Sciatic nerve (tissue), 2 donors: Measurements from ENCODE around the gene CERK. TPM values are rescaled to one million over a fixed set of nuclear protein-coding genes. Genes with fewer than 3 reads are reported as not detected.

ENCODE experiments used
- ATAC-seq: fragments of 200-7000 bp; cut with Tn5 transposase; one replicate; pipeline ENCODE4 v1.9.1; 2020; ENCODE audit warnings: mild to moderate bottlenecking, moderate library complexity
- DNase-seq: peaks from one replicate; pipeline ENCODE4 v3.0.0-alpha.2; 2020; ENCODE audit warnings: low spot score
- intact Hi-C: fragments of 100-400 bp; cut with DNase I; formaldehyde crosslinking; loops from one replicate; pipeline ENCODE4 v1.14.2; 2022
- total RNA-seq: library from RNA; stranded (reverse); fragmentation: NEBNext Ultra II Directional; extraction: Animal tissue kit (Norgen Biotek cat#: 25700); gene quantifications from one replicate; pipeline ENCODE4 v1.2.1, GENCODE V29; 2021
- donor health status: DM: no; HTN: no; CAD: no.
- donor health status: DM: no; HTN: no; CAD: no.

Gene CERK
- total RNA-seq, 1 donor from 2014 or later: 27.3 TPM

DNA sequence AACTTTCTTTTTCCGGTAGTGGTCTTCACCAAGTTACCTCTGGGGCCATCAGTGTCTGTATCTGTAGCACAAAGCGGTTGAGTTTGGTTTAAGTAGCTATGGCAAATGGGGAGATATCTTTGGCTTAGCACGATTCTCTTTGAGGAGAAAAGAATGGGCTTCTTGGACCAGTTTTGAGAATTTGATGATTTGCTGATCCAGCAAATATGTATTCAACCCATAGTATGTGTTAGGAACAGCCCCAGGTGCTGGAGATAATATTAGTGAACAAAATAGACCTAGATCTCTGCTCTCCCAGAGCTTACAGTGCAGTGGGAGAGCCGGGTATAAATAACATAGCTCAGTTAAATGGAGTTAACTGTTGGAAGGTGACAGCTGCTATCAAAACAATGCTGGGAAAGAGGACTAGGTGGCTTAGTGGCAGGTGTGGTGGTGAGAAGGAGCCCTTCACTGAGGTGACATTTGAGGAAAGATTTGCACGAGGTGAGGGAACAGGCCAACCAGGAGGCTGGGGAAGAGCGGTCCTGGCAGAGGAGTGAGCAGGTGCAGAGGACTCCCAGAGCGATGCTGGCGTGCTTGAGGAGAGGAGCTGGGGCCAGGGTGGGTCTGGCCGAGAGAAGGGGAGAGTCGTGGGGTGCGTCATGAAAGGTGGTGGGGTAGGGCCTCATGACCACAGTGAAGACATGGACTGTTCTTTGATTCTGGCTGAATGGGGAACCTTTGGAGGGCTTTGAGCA lies 29.4 kb upstream of the CERK start:
- intact Hi-C loops: no loop called here
- DNase-seq (no peak), ATAC-seq (no peak)

DNA sequence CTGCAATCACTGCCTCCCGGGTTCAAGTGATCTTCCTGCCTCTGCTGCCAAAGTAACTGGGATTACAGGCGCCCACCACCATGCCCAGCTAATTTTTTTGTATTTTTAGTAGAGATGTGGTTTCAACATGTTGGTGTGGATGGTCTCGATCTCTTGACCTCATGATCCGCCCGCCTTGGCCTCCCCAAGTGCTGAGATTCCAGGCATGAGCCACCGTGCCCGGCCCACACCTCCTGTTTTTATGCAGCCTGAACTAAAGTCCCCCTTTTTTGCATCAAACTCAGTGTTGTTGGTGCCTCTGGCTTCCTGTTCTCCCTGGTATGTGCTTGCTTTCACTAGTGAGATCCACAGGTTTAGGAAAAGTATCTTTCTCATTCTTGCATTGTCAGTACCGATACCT lies 28.6 kb upstream of the CERK start:
- no peak for ATAC-seq
- intact Hi-C loops: no loop called here
- no peak for DNase-seq

DNA sequence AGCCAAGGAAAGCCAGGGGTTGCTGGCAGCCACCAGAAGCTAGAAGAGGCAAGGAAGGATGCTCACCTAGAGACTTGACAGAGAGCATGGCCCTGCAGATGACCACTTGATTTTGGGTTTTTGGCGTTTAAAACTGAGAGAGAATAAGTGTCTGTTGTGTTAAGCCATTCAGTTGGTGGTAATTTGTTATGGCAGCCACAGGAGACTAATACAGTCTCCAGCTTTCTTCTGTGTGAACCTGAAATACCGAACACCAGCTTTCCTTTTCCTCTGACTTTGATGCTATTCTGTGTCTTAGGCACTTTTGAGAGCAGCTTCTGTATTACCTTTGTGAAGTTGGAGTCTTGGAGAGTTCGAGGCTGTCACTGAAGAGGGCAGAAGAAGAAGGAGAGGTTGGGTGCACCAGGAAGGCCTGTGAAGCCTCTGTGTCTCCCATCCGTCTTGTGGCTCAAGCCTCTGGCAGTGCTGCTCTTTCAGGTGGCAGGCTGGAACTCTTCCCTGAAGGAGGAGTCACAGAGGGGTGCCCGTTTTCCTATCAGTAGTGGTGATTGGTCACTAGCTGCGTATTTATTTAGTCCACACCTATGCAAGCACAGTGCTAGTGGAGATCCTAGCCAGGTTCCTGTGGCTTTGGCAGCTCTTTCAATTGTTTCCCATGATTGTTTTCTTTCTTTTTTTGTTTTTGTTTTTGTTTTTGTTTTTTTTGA lies 26.9 kb upstream of the CERK start:
- no peak for DNase-seq
- intact Hi-C loops: no loop called here
- ATAC-seq: no peak

GRCh38 chr22:46764140-46764680 lies 26.2 kb upstream of the CERK start:
- DNase-seq (no peak), ATAC-seq (no peak)
- intact Hi-C loops: no loop called here

GRCh38 chr22:46763051-46763705 lies 25.1 kb upstream of the CERK start:
- ATAC-seq: peak; percentile 59
- DNase-seq: no peak
- intact Hi-C loops: no loop called here

DNA sequence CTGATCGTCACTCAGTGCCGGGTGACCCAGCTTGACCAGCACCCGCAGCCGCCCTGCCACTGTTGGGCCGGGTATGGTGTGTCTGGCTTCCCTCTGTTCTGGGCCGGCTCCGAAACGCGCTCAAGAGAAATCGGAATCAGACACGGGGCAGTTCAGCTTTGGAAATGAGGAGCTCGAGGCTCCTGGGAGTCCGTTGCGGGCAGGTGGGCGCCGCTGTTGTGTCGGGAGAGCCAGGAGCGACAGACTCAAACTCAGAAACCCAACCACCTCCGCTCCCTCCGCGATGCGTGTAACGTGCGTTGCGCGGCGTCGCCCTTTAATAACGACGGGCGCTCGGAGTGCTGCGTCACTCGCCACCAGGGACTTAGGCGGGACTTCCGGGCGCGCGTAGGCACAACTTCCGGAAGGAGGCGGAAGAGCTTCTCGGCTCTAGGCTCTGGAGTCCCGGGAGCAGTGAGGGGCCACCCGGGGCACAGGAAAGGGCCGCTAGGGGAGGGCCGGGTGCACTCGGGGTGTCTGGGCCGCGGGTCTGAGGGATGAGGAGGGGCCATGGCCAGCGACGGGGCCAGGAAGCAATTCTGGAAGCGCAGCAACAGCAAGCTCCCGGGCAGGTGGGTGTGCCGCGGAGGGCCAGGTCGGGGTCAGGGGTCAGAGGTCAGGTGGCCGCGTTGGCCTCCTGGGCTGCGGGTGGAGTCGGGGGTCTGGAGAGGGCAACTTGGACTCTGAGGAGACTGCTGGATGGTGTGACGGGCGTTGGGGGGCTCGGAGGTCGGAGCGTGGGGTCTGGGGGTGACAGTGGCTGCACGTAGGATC lies 24.4 kb upstream of the CERK start, which contains the start of gene TBC1D22A:
TBC1D22A (plus strand) TSS at position 413 of the 813 bp plus-strand sequence; CDS start at position 550, 137 bp downstream.
- DNase-seq (peak; percentile 97), ATAC-seq (peak; percentile 98)
- intact Hi-C loops: no loop called here

DNA sequence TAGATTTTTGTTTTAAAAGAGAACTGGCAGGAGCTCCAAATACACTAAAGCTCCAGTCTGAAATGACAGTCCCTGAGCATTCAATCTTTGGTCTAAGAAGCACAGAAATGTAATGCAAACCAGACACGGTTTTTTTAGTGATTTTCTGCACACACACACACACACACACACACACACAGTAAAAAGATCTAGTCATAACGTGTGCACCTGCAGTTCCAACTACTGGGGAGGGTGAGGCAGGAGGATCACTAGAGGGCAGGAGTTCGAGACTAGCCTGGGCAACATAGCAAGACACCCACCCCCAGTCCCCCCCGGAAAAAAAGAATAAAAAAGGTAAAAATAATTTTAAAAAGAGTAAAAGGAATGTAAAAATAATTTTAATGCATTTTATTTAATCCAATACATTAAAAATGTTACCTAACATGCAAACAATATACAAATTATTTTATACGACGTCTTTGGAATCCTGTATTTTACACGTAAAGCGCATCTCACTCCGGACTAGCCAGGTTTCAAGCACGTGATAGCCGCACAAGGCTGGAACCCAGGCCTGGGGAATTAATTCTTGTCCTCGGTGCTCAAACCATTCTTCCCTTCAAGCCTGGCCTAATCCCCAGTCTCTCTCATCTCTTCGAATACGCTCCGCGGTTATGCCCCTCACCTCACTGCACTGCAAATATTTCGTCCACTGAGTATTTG lies 23.6 kb upstream of the CERK start:
- DNase-seq (no peak), ATAC-seq (no peak)
- intact Hi-C loops: no loop called here

DNA sequence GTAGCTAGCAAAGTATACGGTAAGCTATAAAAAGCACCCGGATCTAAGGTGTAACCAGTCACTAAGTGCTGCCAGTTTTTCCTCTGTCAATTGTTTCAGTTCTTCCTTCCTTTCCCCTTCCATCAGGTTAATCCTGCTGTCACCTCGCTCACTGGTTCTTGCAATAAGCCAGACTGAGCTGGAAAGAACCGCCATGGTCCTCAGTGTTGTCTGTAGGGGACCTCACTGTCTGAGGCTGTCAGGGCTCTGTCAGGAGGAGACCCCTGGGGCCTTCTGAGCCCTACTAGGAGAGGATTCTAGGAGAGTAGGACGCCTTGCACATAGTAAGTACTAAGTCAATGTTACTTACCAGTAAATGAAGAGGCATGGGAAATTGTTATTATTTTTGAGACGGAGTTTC lies 23.0 kb upstream of the CERK start:
- no peak for ATAC-seq
- intact Hi-C loops: no loop called here
- no peak for DNase-seq

DNA sequence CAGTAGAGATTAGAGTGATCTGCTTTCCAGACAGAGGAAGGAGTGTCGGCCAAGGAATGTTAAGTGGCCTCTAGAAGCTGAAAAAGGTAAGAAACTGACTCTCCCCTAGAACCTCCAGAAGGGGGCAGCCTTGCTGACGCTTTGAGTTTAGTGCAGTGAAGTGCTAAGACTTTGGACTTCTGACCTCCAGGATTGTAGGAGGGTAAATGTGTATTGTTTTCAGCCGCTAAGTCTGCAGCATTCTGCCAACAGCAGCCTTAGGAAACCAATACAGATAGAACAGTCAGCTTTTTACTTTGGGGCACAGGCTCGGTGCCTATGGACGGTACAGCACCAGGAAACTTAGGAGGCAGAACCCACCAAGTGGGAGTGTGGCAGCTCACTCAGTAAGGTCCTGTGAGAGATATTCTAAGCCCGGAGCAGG lies 20.8 kb upstream of the CERK start:
- DNase-seq (no peak), ATAC-seq (no peak)
- intact Hi-C loops: no loop called here

GRCh38 chr22:46758121-46758520 lies 20.1 kb upstream of the CERK start:
- ATAC-seq (no peak), DNase-seq (no peak)
- intact Hi-C loops: no loop called here

- DNase-seq (no peak), ATAC-seq (no peak)
- intact Hi-C loops: no loop called here
Observed at GRCh38 chr22:46757104-46757503, 19.1 kb upstream of the CERK start.

- no peak for DNase-seq
- no peak for ATAC-seq
- intact Hi-C loops: no loop called here
Observed at GRCh38 chr22:46756097-46756496, 18.0 kb upstream of the CERK start.

GRCh38 chr22:46755525-46755924 lies 17.5 kb upstream of the CERK start:
- DNase-seq (no peak), ATAC-seq (no peak)
- intact Hi-C loops: loop anchor here (1.0 kb wide), 1 partner anchor 41 kb away; no protein-coding TSS in a partner anchor

GRCh38 chr22:46754826-46755225 lies 16.8 kb upstream of the CERK start:
- ATAC-seq (no peak), DNase-seq (no peak)
- intact Hi-C loops: loop anchor here (1.0 kb wide), 1 partner anchor 41 kb away; no protein-coding TSS in a partner anchor

- ATAC-seq: peak; percentile 91
- intact Hi-C loops: no loop called here
- DNase-seq: peak; percentile 89
Observed at GRCh38 chr22:46754110-46754799, 16.2 kb upstream of the CERK start.

DNA sequence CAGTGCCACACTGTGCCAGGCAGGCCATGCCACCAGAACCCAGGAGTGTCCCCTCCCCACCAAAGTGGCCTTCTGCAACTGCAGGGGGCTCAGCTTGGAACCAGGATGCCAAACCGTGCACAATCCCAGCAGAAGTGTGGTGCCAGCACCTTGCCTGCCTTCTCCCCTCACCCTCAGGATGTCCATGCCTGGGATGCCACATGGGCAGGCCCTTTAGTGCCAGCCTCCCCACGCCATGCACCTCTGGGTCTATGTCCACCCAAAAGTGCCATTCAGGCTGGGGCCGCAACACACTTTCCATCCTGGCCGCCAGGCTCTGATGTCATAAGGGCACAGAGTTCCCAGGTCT lies 15.7 kb upstream of the CERK start:
- intact Hi-C loops: no loop called here
- DNase-seq (no peak), ATAC-seq (peak; percentile 16)

GRCh38 chr22:46753360-46753759 lies 15.3 kb upstream of the CERK start:
- intact Hi-C loops: no loop called here
- DNase-seq: no peak

GRCh38 chr22:46752988-46753310 lies 14.9 kb upstream of the CERK start:
- intact Hi-C loops: no loop called here
- no peak for DNase-seq
- no peak for ATAC-seq

More at GRCh38 chr22:46753360-46753759, 15.3 kb upstream of the CERK start:
- ATAC-seq: no peak
